Loucy (cell line): ENCODE data around the gene RNMT.

Experiments used
- H2AFZ ChIP-seq: fragments of 200-600 bp; sonication (generic); 2 replicates; pipeline ENCODE4 v1.6.0; 2016; ENCODE audit warnings: antibody characterized with exemption, mild to moderate bottlenecking, low read length, moderate library complexity
- H3F3A ChIP-seq: fragments of 200-600 bp; 2 replicates; pipeline ENCODE4 v1.6.0; 2016; ENCODE audit warnings: antibody characterized with exemption, low read depth, mild to moderate bottlenecking
- H3K27me3 ChIP-seq: fragments of 200-600 bp; sonication (generic); 2 replicates; pipeline ENCODE4 v1.6.1; 2014; ENCODE audit warnings: low read length, mild to moderate bottlenecking; ENCODE audit not compliant: insufficient read depth, poor library complexity, severe bottlenecking
- H3K36me3 ChIP-seq: fragments of 200-600 bp; sonication (generic); 2 replicates; pipeline ENCODE4 v1.6.1; 2016; ENCODE audit warnings: low read length; ENCODE audit not compliant: insufficient read depth
- H3K4me1 ChIP-seq: fragments of 200-600 bp; sonication (generic); 2 replicates; pipeline ENCODE4 v1.5.1; 2014; ENCODE audit warnings: low read length, mild to moderate bottlenecking; ENCODE audit not compliant: insufficient read depth, poor library complexity, severe bottlenecking
- H3K4me2 ChIP-seq: fragments of 200-600 bp; sonication (generic); 2 replicates; pipeline ENCODE4 v1.6.0; 2014; ENCODE audit warnings: antibody characterized with exemption, low read length, low read depth, mild to moderate bottlenecking; ENCODE audit not compliant: poor library complexity, severe bottlenecking
- H3K4me3 ChIP-seq: fragments of 200-600 bp; sonication (generic); 2 replicates; pipeline ENCODE4 v1.5.1; 2014; ENCODE audit warnings: low read length, mild to moderate bottlenecking, mixed read lengths; ENCODE audit not compliant: poor library complexity, severe bottlenecking
- H3K79me2 ChIP-seq: fragments of 200-600 bp; sonication (generic); 2 replicates; pipeline ENCODE4 v1.6.1; 2014; ENCODE audit warnings: low read length; ENCODE audit not compliant: insufficient read depth
- H3K9ac ChIP-seq: fragments of 200-600 bp; sonication (generic); 2 replicates; pipeline ENCODE4 v1.6.0; 2014; ENCODE audit warnings: mild to moderate bottlenecking, low read depth, low read length, moderate library complexity; ENCODE audit not compliant: poor library complexity, severe bottlenecking
- H3K9me2 ChIP-seq: fragments of 200-600 bp; sonication (generic); replicated peaks from 2 replicates; pipeline ENCODE4 v1.6.1; 2016; ENCODE audit warnings: low read depth, low read length, mixed read lengths
- H3K9me3 ChIP-seq: fragments of 200-600 bp; sonication (generic); 2 replicates; pipeline ENCODE4 v1.6.1; 2014; ENCODE audit warnings: mild to moderate bottlenecking, antibody characterized with exemption, low read length, low read depth; ENCODE audit not compliant: insufficient read depth
- H4K20me1 ChIP-seq: fragments of 200-600 bp; sonication (generic); 2 replicates; pipeline ENCODE4 v1.6.0; 2014; ENCODE audit warnings: antibody characterized with exemption, low read length, mild to moderate bottlenecking; ENCODE audit not compliant: insufficient read depth, poor library complexity, severe bottlenecking
- CTCF ChIP-seq: fragments of 200-600 bp; sonication (generic); conservative IDR thresholded peaks from 2 replicates; pipeline ENCODE4 v1.5.1; 2014; ENCODE audit warnings: mild to moderate bottlenecking, antibody characterized with exemption, low read length
- EZH2phosphoT487 ChIP-seq: fragments of 200-600 bp; IDR thresholded peaks from 2 replicates; pipeline ENCODE4 v1.6.1; 2018; ENCODE audit warnings: antibody characterized with exemption, mild to moderate bottlenecking, moderate library complexity, borderline replicate concordance

Gene RNMT

GRCh38 chr18:13730481-13730880 lies 4.0 kb downstream of the RNMT start:
- no peaks in the 10 kb centered on the region for H3K9me3 ChIP-seq
- peak overlapping the region; percentile 95 for H3K4me2 ChIP-seq
- H3K9me2 ChIP-seq = no peaks in the 10 kb centered on the region
- peaks cover 25% of the 10 kb centered on the region for H3K36me3 ChIP-seq
- H3K4me1 ChIP-seq = peaks cover 30% of the 10 kb centered on the region
- H3K27me3 ChIP-seq = no peaks in the 10 kb centered on the region
- H3K9ac ChIP-seq = no peak overlapping the region
- no peak for TF ChIP-seq EZH2phosphoT487
- no peak for TF ChIP-seq CTCF
- H2AFZ ChIP-seq = no peak overlapping the region
- peaks cover 69% of the 10 kb centered on the region for H3K79me2 ChIP-seq
- H4K20me1 ChIP-seq = peaks cover 41% of the 10 kb centered on the region
- H3F3A ChIP-seq = no peaks in the 10 kb centered on the region
- H3K4me3 ChIP-seq = peak overlapping the region; percentile 9

GRCh38 chr18:13735681-13736080 lies 9.2 kb downstream of the RNMT start:
- TF ChIP-seq CTCF (no peak), EZH2phosphoT487 (no peak)
- no peaks in the 10 kb centered on the region for H3K27me3 ChIP-seq
- H3F3A ChIP-seq = no peaks in the 10 kb centered on the region
- no peaks in the 10 kb centered on the region for H3K9me3 ChIP-seq
- H2AFZ ChIP-seq = no peak overlapping the region
- no peak overlapping the region for H3K9ac ChIP-seq
- H3K4me2 ChIP-seq = no peak overlapping the region
- no peak overlapping the region for H3K4me3 ChIP-seq
- peaks cover 76% of the 10 kb centered on the region for H3K36me3 ChIP-seq
- peaks cover under 1% of the 10 kb centered on the region for H3K4me1 ChIP-seq
- H3K79me2 ChIP-seq = peaks cover 19% of the 10 kb centered on the region; the same call in 1 of the 2 replicates
- H4K20me1 ChIP-seq = peaks cover 14% of the 10 kb centered on the region
- H3K9me2 ChIP-seq = no peaks in the 10 kb centered on the region

- Histone ChIP-seq H3K4me2 (no peak overlapping the region), H3F3A (no peaks in the 10 kb centered on the region), H3K4me1 (no peaks in the 10 kb centered on the region), H2AFZ (no peak overlapping the region), H3K36me3 (peaks cover 79% of the 10 kb centered on the region), H3K79me2 (no peaks in the 10 kb centered on the region), H3K27me3 (no peaks in the 10 kb centered on the region), H4K20me1 (no peaks in the 10 kb centered on the region), H3K9me2 (no peaks in the 10 kb centered on the region), H3K4me3 (no peak overlapping the region), H3K9ac (no peak overlapping the region), H3K9me3 (no peaks in the 10 kb centered on the region)
- TF ChIP-seq EZH2phosphoT487 (no peak), CTCF (no peak)
Observed at GRCh38 chr18:13745696-13746095, 19.2 kb downstream of the RNMT start.
